Brain microvascular endothelial cell (primary cell): Measurements from ENCODE around the gene PLEKHO1.

Experiments used
- DNase-seq: peaks from one replicate; pipeline ENCODE4 v3.0.0-alpha.2; 2020
- H3K27ac ChIP-seq: fragments of 250-450 bp; sonication (Bioruptor Pico); 2 replicates; pipeline ENCODE4 v1.5.1; 2020; ENCODE audit warnings: mild to moderate bottlenecking, moderate library complexity
- H3K27me3 ChIP-seq: fragments of 250-450 bp; sonication (Bioruptor Pico); replicated peaks from 2 replicates; pipeline ENCODE4 v1.5.1; 2020; ENCODE audit warnings: mild to moderate bottlenecking
- H3K36me3 ChIP-seq: fragments of 250-450 bp; sonication (Bioruptor Pico); replicated peaks from 2 replicates; pipeline ENCODE4 v1.5.1; 2020; ENCODE audit warnings: mild to moderate bottlenecking
- H3K4me3 ChIP-seq: 2 replicates; pipeline ENCODE4 v1.5.1; 2011; ENCODE audit warnings: low read depth, mild to moderate bottlenecking, control low read depth, low read length, moderate library complexity
- in situ Hi-C: cut with HindIII; loops from 2 replicates; pipeline ENCODE4 v1.10.0; 2017; ENCODE audit warnings: low sequenced_read_pairs, low pct_ligation_motif_present
- TF ChIP-seq, protein P1 (sequence below): IDR thresholded peaks from 2 replicates; pipeline ENCODE4 v1.5.1; 2011; ENCODE audit warnings: low read depth, mild to moderate bottlenecking, moderate library complexity, low read length, control low read depth, inconsistent platforms; ENCODE audit errors: missing control alignments

Gene PLEKHO1

DNA sequence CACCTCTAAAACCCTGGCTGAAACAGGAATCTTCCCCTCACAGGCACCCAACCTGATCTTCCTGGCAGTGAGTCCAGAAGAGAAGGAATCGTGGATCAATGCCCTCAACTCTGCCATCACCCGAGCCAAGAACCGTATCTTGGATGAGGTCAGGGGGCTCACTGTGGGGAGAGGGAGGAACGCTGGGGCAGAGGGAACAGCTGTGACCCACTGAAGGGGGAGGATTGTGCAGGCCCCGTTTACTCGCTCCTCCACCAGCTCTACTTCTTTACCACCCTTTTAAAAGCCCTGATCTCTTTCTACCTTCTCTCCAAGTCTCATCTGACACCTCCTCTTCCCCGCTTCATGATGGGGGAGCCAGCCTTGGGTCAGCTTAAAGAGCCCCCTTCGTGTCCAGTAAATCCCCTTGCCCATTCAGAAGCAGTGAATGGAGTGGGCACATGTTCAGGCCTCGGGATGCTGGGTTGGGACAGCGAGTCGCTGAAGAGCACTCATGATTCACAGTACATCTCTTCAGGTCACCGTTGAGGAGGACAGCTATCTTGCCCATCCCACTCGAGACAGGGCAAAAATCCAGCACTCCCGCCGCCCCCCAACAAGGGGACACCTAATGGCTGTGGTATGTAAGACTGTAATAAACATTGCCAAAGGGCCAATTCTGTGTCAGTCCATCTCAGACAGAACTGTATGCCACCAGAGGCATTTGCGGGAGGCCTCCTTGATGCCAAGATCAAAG is 7.3 kb downstream of the PLEKHO1 start:
- TF ChIP-seq, protein P1, sequence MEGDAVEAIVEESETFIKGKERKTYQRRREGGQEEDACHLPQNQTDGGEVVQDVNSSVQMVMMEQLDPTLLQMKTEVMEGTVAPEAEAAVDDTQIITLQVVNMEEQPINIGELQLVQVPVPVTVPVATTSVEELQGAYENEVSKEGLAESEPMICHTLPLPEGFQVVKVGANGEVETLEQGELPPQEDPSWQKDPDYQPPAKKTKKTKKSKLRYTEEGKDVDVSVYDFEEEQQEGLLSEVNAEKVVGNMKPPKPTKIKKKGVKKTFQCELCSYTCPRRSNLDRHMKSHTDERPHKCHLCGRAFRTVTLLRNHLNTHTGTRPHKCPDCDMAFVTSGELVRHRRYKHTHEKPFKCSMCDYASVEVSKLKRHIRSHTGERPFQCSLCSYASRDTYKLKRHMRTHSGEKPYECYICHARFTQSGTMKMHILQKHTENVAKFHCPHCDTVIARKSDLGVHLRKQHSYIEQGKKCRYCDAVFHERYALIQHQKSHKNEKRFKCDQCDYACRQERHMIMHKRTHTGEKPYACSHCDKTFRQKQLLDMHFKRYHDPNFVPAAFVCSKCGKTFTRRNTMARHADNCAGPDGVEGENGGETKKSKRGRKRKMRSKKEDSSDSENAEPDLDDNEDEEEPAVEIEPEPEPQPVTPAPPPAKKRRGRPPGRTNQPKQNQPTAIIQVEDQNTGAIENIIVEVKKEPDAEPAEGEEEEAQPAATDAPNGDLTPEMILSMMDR, result no peak
- Histone ChIP-seq H3K27me3 (no peaks in the 10 kb centered on the region), H3K4me3 (no peak overlapping the region), H3K36me3 (peaks cover 48% of the 10 kb centered on the region), H3K27ac (no peak overlapping the region)
- no peak for DNase-seq
- in situ Hi-C loops, result no loop called here

DNA sequence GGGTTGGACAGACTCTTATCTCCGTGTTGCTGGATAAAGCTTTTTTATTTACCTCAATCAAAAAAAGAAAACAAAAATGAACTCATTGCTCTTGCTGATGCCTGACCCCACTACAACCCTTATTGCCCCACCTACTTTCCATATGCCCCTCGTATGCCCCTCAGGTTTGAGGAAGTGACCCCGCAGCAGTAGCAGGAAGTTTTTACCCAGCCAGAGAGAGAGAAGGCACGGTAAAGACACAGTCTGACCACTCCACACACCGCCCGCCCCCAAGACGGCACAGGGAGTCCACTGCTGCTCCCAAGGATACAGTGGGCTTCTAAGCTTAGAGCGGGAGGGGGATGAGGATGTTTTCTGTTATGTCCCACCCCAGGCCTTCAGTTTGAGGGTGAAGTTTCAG is 9.8 kb downstream of the PLEKHO1 start:
- TF ChIP-seq, protein P1, result no peak
- in situ Hi-C loops, result no loop called here
- Histone ChIP-seq H3K27me3 (no peaks in the 10 kb centered on the region), H3K36me3 (peaks cover 37% of the 10 kb centered on the region), H3K27ac (peak overlapping the region; percentile 80), H3K4me3 (no peak overlapping the region)
- no peak for DNase-seq

- Histone ChIP-seq H3K36me3 (peaks cover 22% of the 10 kb centered on the region), H3K27ac (peak overlapping the region; percentile 95), H3K4me3 (no peak overlapping the region), H3K27me3 (no peaks in the 10 kb centered on the region)
- no peak for DNase-seq
- in situ Hi-C loops, result no loop called here
- TF ChIP-seq, protein P1, result no peak
Measured at GRCh38 chr1:150160964-150161621, 11.4 kb downstream of the PLEKHO1 start.

DNA sequence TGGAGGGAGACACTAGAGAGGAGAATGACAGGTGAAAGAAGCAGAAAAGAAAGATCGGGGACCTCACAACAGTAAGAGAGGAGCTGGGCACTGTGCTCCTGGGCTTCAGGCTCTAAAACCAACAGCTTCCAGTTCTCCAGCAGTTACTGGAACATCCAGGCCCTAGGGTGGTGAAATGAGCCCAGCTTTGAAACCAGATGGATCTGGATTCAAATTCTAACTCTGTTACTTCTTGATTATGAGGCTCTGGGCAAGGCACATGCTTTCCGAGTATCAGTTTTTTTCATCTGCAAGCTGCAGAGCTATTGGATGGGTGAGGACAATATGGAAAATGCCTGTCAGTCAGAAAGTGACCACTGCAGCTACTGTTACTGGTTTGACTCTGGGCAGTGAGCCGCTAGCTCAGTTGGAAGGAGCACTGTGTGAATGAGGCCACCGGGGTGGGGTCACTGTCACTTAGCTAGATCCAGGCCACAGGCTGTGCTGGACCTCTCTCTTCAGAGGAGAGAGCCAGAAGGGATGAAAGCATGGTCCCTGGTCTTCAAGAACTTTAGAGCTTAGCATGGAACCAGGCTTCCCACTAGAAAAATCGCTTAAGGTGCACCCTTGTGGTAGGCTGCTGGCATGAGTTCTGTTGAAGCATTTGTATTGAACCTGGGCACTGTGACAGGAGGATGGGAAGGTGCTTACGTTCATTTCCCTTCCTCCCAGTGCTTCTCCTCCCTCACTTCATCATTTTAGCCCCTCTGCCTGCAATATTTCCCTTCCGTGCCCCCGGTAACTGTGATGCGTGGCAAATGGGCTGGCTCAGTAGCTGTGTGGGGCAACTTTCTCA is 12.2 kb downstream of the PLEKHO1 start:
- in situ Hi-C loops, result no loop called here
- no peaks in the 10 kb centered on the region for H3K27me3 ChIP-seq
- H3K36me3 ChIP-seq, result peaks cover 13% of the 10 kb centered on the region
- peak overlapping the region; percentile 95 for H3K27ac ChIP-seq
- no peak overlapping the region for H3K4me3 ChIP-seq
- TF ChIP-seq, protein P1, result peak; percentile 25
- DNase-seq, result no peak

DNA sequence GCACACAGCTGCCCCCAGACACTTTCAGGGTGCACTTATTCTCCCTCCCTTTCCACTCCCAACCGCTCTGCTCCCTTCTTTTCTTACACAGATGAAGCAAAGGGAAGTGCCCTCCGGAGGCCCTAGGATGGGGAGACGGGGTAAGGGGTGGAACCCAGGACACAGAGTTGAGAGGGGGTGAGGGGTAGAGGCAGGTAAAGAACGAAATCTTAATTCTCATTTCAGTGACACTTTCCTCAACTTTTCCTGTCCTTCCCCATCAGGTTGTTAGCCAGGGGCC is 12.8 kb downstream of the PLEKHO1 start:
- Histone ChIP-seq H3K27ac (peak overlapping the region; percentile 95), H3K27me3 (no peaks in the 10 kb centered on the region), H3K36me3 (peaks cover 11% of the 10 kb centered on the region), H3K4me3 (no peak overlapping the region)
- in situ Hi-C loops, result no loop called here
- DNase-seq, result no peak
- TF ChIP-seq, protein P1, result no peak
